Breast epithelium (tissue), 3 donors: ENCODE data around the gene TMEM266.

Experiments used
- CTCF ChIP-seq, 3 donors: fragments of 450-650 bp; IDR thresholded peaks; one replicate each; pipeline ENCODE4 v1.5.1; 2016 to 2017; ENCODE audit warnings: antibody characterized with exemption in 3 of 3, mild to moderate bottlenecking in 3 of 3, moderate library complexity in 3 of 3
- POLR2A ChIP-seq: fragments of 450-650 bp; IDR thresholded peaks from one replicate; pipeline ENCODE4 v1.6.1; 2016; ENCODE audit warnings: antibody characterized with exemption, mild to moderate bottlenecking, moderate library complexity

GRCh38 chr15:76011627-76012551 is 47.9 kb upstream of the TMEM266 start, which contains the start of gene NRG4:
- TF ChIP-seq CTCF (IDR thresholded peaks at IDR 0.05) = no peak
- no peak for TF ChIP-seq POLR2A
